Loucy (cell line): ENCODE data around the gene CFAP20DC.
A peak's percentile ranks its signal among the peaks of the same experiment; 100 is the strongest.
"Not testable (repeated sequence)": the region's sequence is repeated elsewhere in the genome, so short reads cannot be mapped to it uniquely, and the experiment has no call there.

ENCODE experiments used
- H2AFZ ChIP-seq: fragments of 200-600 bp; sonication (generic); 2 replicates; pipeline ENCODE4 v1.6.0; 2016; ENCODE audit warnings: antibody characterized with exemption, mild to moderate bottlenecking, low read length, moderate library complexity
- H3F3A ChIP-seq: fragments of 200-600 bp; 2 replicates; pipeline ENCODE4 v1.6.0; 2016; ENCODE audit warnings: antibody characterized with exemption, low read depth, mild to moderate bottlenecking
- H3K27me3 ChIP-seq: fragments of 200-600 bp; sonication (generic); 2 replicates; pipeline ENCODE4 v1.6.1; 2014; ENCODE audit warnings: low read length, mild to moderate bottlenecking; ENCODE audit not compliant: insufficient read depth, poor library complexity, severe bottlenecking
- H3K36me3 ChIP-seq: fragments of 200-600 bp; sonication (generic); 2 replicates; pipeline ENCODE4 v1.6.1; 2016; ENCODE audit warnings: low read length; ENCODE audit not compliant: insufficient read depth
- H3K4me1 ChIP-seq: fragments of 200-600 bp; sonication (generic); 2 replicates; pipeline ENCODE4 v1.5.1; 2014; ENCODE audit warnings: low read length, mild to moderate bottlenecking; ENCODE audit not compliant: insufficient read depth, poor library complexity, severe bottlenecking
- H3K4me2 ChIP-seq: fragments of 200-600 bp; sonication (generic); 2 replicates; pipeline ENCODE4 v1.6.0; 2014; ENCODE audit warnings: antibody characterized with exemption, low read length, low read depth, mild to moderate bottlenecking; ENCODE audit not compliant: poor library complexity, severe bottlenecking
- H3K4me3 ChIP-seq: fragments of 200-600 bp; sonication (generic); 2 replicates; pipeline ENCODE4 v1.5.1; 2014; ENCODE audit warnings: low read length, mild to moderate bottlenecking, mixed read lengths; ENCODE audit not compliant: poor library complexity, severe bottlenecking
- H3K79me2 ChIP-seq: fragments of 200-600 bp; sonication (generic); 2 replicates; pipeline ENCODE4 v1.6.1; 2014; ENCODE audit warnings: low read length; ENCODE audit not compliant: insufficient read depth
- H3K9ac ChIP-seq: fragments of 200-600 bp; sonication (generic); 2 replicates; pipeline ENCODE4 v1.6.0; 2014; ENCODE audit warnings: mild to moderate bottlenecking, low read depth, low read length, moderate library complexity; ENCODE audit not compliant: poor library complexity, severe bottlenecking
- H3K9me2 ChIP-seq: fragments of 200-600 bp; sonication (generic); replicated peaks from 2 replicates; pipeline ENCODE4 v1.6.1; 2016; ENCODE audit warnings: low read depth, low read length, mixed read lengths
- H3K9me3 ChIP-seq: fragments of 200-600 bp; sonication (generic); 2 replicates; pipeline ENCODE4 v1.6.1; 2014; ENCODE audit warnings: mild to moderate bottlenecking, antibody characterized with exemption, low read length, low read depth; ENCODE audit not compliant: insufficient read depth
- H4K20me1 ChIP-seq: fragments of 200-600 bp; sonication (generic); 2 replicates; pipeline ENCODE4 v1.6.0; 2014; ENCODE audit warnings: antibody characterized with exemption, low read length, mild to moderate bottlenecking; ENCODE audit not compliant: insufficient read depth, poor library complexity, severe bottlenecking
- CTCF ChIP-seq: fragments of 200-600 bp; sonication (generic); conservative IDR thresholded peaks from 2 replicates; pipeline ENCODE4 v1.5.1; 2014; ENCODE audit warnings: mild to moderate bottlenecking, antibody characterized with exemption, low read length
- EZH2phosphoT487 ChIP-seq: fragments of 200-600 bp; IDR thresholded peaks from 2 replicates; pipeline ENCODE4 v1.6.1; 2018; ENCODE audit warnings: antibody characterized with exemption, mild to moderate bottlenecking, moderate library complexity, borderline replicate concordance

The CFAP20DC gene

GRCh38 chr3:58704745-58705144, 345.1 kb downstream of the CFAP20DC start:
- Histone ChIP-seq H3F3A (no peaks in the 10 kb centered on the region), H3K9ac (no peak overlapping the region), H3K9me3 (no peaks in the 10 kb centered on the region), H4K20me1 (no peaks in the 10 kb centered on the region), H3K27me3 (no peaks in the 10 kb centered on the region), H3K4me3 (no peak overlapping the region), H3K36me3 (no peaks in the 10 kb centered on the region), H2AFZ (no peak overlapping the region), H3K4me2 (peak overlapping the region; percentile 25), H3K79me2 (no peaks in the 10 kb centered on the region), H3K4me1 (peaks cover 43% of the 10 kb centered on the region), H3K9me2 (no peaks in the 10 kb centered on the region)
- no peak for TF ChIP-seq EZH2phosphoT487

GRCh38 chr3:58704304-58704703, 345.5 kb downstream of the CFAP20DC start:
- not testable (repeated sequence) for H4K20me1 ChIP-seq, H3F3A ChIP-seq, H3K4me2 ChIP-seq, H3K36me3 ChIP-seq, H3K79me2 ChIP-seq, H3K9me2 ChIP-seq, H3K9me3 ChIP-seq, H3K27me3 ChIP-seq, H2AFZ ChIP-seq, H3K4me3 ChIP-seq, H3K9ac ChIP-seq
- H3K4me1 ChIP-seq = peaks cover 43% of the 10 kb centered on the region

- H3K4me3 ChIP-seq = no peak overlapping the region
- H3K4me2 ChIP-seq = no peak overlapping the region
- no peaks in the 10 kb centered on the region for H3K27me3 ChIP-seq
- H3K9ac ChIP-seq = no peak overlapping the region
- H3K9me3 ChIP-seq = no peaks in the 10 kb centered on the region
- H3F3A ChIP-seq = no peaks in the 10 kb centered on the region
- H3K36me3 ChIP-seq = no peaks in the 10 kb centered on the region
- H3K79me2 ChIP-seq = no peaks in the 10 kb centered on the region
- H3K4me1 ChIP-seq = peaks cover 30% of the 10 kb centered on the region
- H3K9me2 ChIP-seq = no peaks in the 10 kb centered on the region
- TF ChIP-seq CTCF = no peak
- no peak for TF ChIP-seq EZH2phosphoT487
- H2AFZ ChIP-seq = no peak overlapping the region
- no peaks in the 10 kb centered on the region for H4K20me1 ChIP-seq
Measured at GRCh38 chr3:58698246-58698645, 351.6 kb downstream of the CFAP20DC start.

DNA sequence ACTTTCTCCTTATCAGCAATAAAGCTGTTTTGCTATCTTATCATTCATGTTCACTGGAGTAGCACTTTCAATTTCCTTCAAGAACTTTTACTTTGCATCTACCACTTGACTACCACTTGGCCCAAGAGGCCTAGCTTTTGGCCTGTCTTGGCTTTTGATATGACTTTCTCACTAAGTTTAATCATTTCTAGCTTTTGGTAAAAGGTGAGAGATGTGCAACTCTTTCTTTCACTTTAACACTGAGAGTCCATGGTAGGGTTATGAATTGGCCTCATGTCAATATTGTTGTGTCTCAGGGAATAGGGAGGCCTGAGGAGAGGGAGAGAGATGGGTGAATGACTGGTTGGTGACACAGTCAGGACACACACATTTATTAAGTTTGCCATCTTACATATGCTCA, 352.3 kb downstream of the CFAP20DC start:
- no peak for TF ChIP-seq CTCF
- no peak for TF ChIP-seq EZH2phosphoT487
- Histone ChIP-seq H3K9me2 (no peaks in the 10 kb centered on the region), H3K4me1 (peaks cover 30% of the 10 kb centered on the region), H3K9me3 (no peaks in the 10 kb centered on the region), H3F3A (no peaks in the 10 kb centered on the region), H3K79me2 (no peaks in the 10 kb centered on the region), H3K4me2 (no peak overlapping the region), H3K9ac (no peak overlapping the region), H3K4me3 (no peak overlapping the region), H2AFZ (no peak overlapping the region), H4K20me1 (no peaks in the 10 kb centered on the region), H3K27me3 (no peaks in the 10 kb centered on the region), H3K36me3 (no peaks in the 10 kb centered on the region)

DNA sequence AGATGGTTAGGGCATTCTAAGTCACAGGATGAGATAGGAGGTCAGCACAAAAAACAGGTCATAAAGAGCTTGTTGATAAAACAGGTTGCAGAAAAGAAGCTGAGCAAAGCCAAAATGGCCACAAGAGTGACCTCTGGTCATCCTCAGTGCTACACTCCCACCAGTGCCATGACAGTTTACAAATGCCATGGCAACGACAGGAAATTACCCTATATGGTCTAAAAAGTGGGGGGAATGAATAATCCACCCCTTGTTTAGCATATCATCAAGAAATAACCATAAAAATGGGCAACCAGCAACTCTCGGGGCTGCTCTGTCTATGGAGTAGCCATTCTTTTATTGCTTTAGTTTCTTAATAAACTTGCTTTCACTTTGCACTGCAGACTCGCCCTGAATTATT, 353.0 kb downstream of the CFAP20DC start:
- H3K36me3 ChIP-seq, H3K79me2 ChIP-seq, H3K9me3 ChIP-seq, H3K4me2 ChIP-seq, H2AFZ ChIP-seq, H3F3A ChIP-seq, H3K9me2 ChIP-seq, H4K20me1 ChIP-seq, H3K4me3 ChIP-seq, H3K27me3 ChIP-seq, H3K9ac ChIP-seq: not testable (repeated sequence)
- H3K4me1 ChIP-seq = peaks cover 25% of the 10 kb centered on the region
